Keratinocyte (primary cell): ENCODE results near the gene ETV1. TPM values are rescaled to one million over a fixed set of nuclear protein-coding genes. Genes with fewer than 3 reads are reported as not detected.

Experiments used
- DNase-seq: peaks from one replicate; pipeline ENCODE4 v3.0.0-alpha.2; 2011; ENCODE audit warnings: low read depth, missing footprints, low spot score
- FAIRE-seq: peaks from 2 replicates; lab custom pipeline; 2011; peaks lifted over from hg19 to GRCh38; lab: Jason Lieb, UNC
- H2AFZ ChIP-seq: 2 replicates; pipeline ENCODE4 v1.6.0; 2012; ENCODE audit warnings: low read length, control low read depth, inconsistent platforms; ENCODE audit not compliant: control insufficient read depth
- H3K27ac ChIP-seq: 2 replicates; pipeline ENCODE4 v1.5.1; 2011; ENCODE audit warnings: low read length; ENCODE audit not compliant: control insufficient read depth, insufficient read depth
- H3K27me3 ChIP-seq: 3 replicates; pipeline ENCODE4 v1.6.0; 2011; ENCODE audit warnings: low read length; ENCODE audit not compliant: control insufficient read depth, insufficient read depth; ENCODE audit errors: extremely low read depth
- H3K36me3 ChIP-seq, 2 experiments: 2 replicates in 1 of 2; 3 replicates in 1 of 2; pipeline ENCODE4 v1.5.1; 2011; ENCODE audit warnings: low read length in 2 of 2, mild to moderate bottlenecking in 1 of 2; ENCODE audit not compliant: control insufficient read depth in 2 of 2, insufficient read depth in 2 of 2; ENCODE audit errors: extremely low read depth in 1 of 2
- H3K4me1 ChIP-seq: 3 replicates; pipeline ENCODE4 v1.5.1; 2011; ENCODE audit warnings: low read length; ENCODE audit not compliant: control insufficient read depth, insufficient read depth; ENCODE audit errors: extremely low read depth
- H3K4me2 ChIP-seq: 3 replicates; pipeline ENCODE4 v1.6.0; 2011; ENCODE audit warnings: low read depth, low read length; ENCODE audit not compliant: control insufficient read depth, insufficient read depth; ENCODE audit errors: extremely low read depth
- H3K4me3 ChIP-seq, 3 experiments: fragments of 200-600 bp in 1 of 3; sonication (generic) in 1 of 3; 2 replicates in 2 of 3; 3 replicates in 1 of 3; pipeline ENCODE4 v1.5.1; 2011 to 2016; ENCODE audit warnings: low read length in 3 of 3, mild to moderate bottlenecking in 3 of 3, control low read depth in 2 of 3, inconsistent platforms in 1 of 3, low read depth in 1 of 3, mixed read lengths in 1 of 3, mixed run types in 1 of 3, moderate library complexity in 1 of 3; ENCODE audit not compliant: control insufficient read depth in 2 of 3, insufficient read depth in 2 of 3; ENCODE audit errors: extremely low read depth in 1 of 3
- H3K79me2 ChIP-seq: 2 replicates; pipeline ENCODE4 v1.6.0; 2012; ENCODE audit warnings: low read length; ENCODE audit not compliant: control insufficient read depth, insufficient read depth
- H3K9ac ChIP-seq: 3 replicates; pipeline ENCODE4 v1.6.0; 2011; ENCODE audit warnings: low read length; ENCODE audit not compliant: control insufficient read depth, insufficient read depth; ENCODE audit errors: extremely low read depth
- H3K9me1 ChIP-seq: 3 replicates; pipeline ENCODE4 v1.6.0; 2011; ENCODE audit warnings: low read length; ENCODE audit not compliant: control insufficient read depth, insufficient read depth; ENCODE audit errors: extremely low read depth
- H3K9me3 ChIP-seq: 2 replicates; pipeline ENCODE4 v1.5.1; 2012; ENCODE audit warnings: low read depth, low read length; ENCODE audit not compliant: control insufficient read depth
- H4K20me1 ChIP-seq: 3 replicates; pipeline ENCODE4 v1.6.0; 2011; ENCODE audit warnings: low read length; ENCODE audit not compliant: control insufficient read depth, insufficient read depth; ENCODE audit errors: extremely low read depth
- EZH2 ChIP-seq: IDR thresholded peaks from one replicate; pipeline ENCODE4 v1.6.1; 2012; ENCODE audit warnings: inconsistent platforms, mild to moderate bottlenecking, low read length, moderate library complexity
- dilution Hi-C: fragments of 300-500 bp; cut with MboI; formaldehyde crosslinking; loops from one replicate; pipeline ENCODE4 v1.7.0; 2020; ENCODE audit warnings: low sequenced_read_pairs; ENCODE audit not compliant: extremely low pct_ligation_motif_present
- polyA plus RNA-seq, 5 experiments: library from polyadenylated mRNA; depleted of rRNA in 3 of 5; stranded (reverse) in 3 of 5; stranded (forward) in 1 of 5; unstranded in 1 of 5; fragments of >200 nt; gene quantifications; 1 replicate in 1 of 5; 2 replicates in 3 of 5; 3 replicates in 1 of 5; pipeline versions ENCODE4 v1.2.1 to v1.2.3, GENCODE V29; 2011 to 2012; ENCODE audit warnings: missing spikeins in 2 of 5, low read depth in 1 of 5, low replicate concordance in 1 of 5
- TF ChIP-seq, protein P1 (sequence below), 3 experiments: IDR thresholded peaks in 1 of 3; conservative IDR thresholded peaks in 1 of 3; optimal IDR thresholded peaks in 1 of 3; 2 replicates in 2 of 3; 3 replicates in 1 of 3; pipeline versions ENCODE3 to v1.5.1; 2011; ENCODE audit warnings: low read length in 3 of 3, mild to moderate bottlenecking in 3 of 3, moderate library complexity in 2 of 3, control low read depth in 1 of 3, inconsistent platforms in 1 of 3; ENCODE audit not compliant: insufficient read depth in 2 of 3; ENCODE audit errors: extremely low read depth in 1 of 3

ETV1 gene
- polyA plus RNA-seq, 1 donor (not counting 4 experiments of a cell fraction or from before 2014, with no cell fraction given) = 5.0 TPM

- H3K4me1 ChIP-seq = no peaks in the 10 kb centered on the region
- H3K79me2 ChIP-seq = no peaks in the 10 kb centered on the region
- no peak overlapping the region for H3K4me2 ChIP-seq
- no peak overlapping the region for H2AFZ ChIP-seq
- dilution Hi-C loops = no loop called here
- no peak for DNase-seq
- no peaks in the 10 kb centered on the region for H3K9me1 ChIP-seq
- H3K27me3 ChIP-seq = no peaks in the 10 kb centered on the region
- H4K20me1 ChIP-seq = no peaks in the 10 kb centered on the region
- TF ChIP-seq EZH2 = no peak
- TF ChIP-seq, protein P1, sequence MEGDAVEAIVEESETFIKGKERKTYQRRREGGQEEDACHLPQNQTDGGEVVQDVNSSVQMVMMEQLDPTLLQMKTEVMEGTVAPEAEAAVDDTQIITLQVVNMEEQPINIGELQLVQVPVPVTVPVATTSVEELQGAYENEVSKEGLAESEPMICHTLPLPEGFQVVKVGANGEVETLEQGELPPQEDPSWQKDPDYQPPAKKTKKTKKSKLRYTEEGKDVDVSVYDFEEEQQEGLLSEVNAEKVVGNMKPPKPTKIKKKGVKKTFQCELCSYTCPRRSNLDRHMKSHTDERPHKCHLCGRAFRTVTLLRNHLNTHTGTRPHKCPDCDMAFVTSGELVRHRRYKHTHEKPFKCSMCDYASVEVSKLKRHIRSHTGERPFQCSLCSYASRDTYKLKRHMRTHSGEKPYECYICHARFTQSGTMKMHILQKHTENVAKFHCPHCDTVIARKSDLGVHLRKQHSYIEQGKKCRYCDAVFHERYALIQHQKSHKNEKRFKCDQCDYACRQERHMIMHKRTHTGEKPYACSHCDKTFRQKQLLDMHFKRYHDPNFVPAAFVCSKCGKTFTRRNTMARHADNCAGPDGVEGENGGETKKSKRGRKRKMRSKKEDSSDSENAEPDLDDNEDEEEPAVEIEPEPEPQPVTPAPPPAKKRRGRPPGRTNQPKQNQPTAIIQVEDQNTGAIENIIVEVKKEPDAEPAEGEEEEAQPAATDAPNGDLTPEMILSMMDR (optimal IDR thresholded peaks at IDR 0.05 in 1 of 3, IDR thresholded peaks at IDR 0.05 in 1 of 3, conservative IDR thresholded peaks at IDR 0.05 in 1 of 3; ENCODE audit: extremely low read depth in 1 of 3, insufficient read depth in 2 of 3, low read length in 3 of 3) = no peak
- no peak overlapping the region for H3K27ac ChIP-seq
- no peaks in the 10 kb centered on the region for H3K36me3 ChIP-seq
- H3K4me3 ChIP-seq = no peak overlapping the region
- FAIRE-seq = no peak
- H3K9ac ChIP-seq = no peak overlapping the region
- H3K9me3 ChIP-seq = no peaks in the 10 kb centered on the region
Observed at GRCh38 chr7:13886356-13886755, 103.1 kb downstream of the ETV1 start.

DNA sequence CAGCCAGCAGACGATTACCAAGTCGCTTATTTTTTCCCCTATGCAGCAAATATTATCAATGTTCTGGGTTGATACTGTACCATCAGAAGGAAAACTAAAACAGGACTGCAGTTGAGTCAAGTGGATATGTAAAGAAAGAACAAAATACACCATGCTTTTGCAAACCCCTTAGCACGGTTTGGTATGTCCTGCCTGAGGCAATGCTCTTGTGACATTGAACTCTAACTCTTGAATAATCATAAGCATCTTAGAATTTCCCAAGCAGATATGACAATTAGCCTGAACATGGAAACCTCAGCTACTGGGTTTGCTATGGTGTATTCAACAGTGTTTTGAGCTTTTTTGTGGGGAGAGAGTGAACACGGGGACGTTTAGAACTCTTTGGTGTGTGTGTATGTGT, 107.4 kb downstream of the ETV1 start:
- dilution Hi-C loops = no loop called here
- TF ChIP-seq, protein P1 (optimal IDR thresholded peaks at IDR 0.05 in 1 of 3, IDR thresholded peaks at IDR 0.05 in 1 of 3, conservative IDR thresholded peaks at IDR 0.05 in 1 of 3; ENCODE audit: extremely low read depth in 1 of 3, insufficient read depth in 2 of 3, low read length in 3 of 3) = no peak
- no peak for TF ChIP-seq EZH2
- Histone ChIP-seq H3K79me2 (no peaks in the 10 kb centered on the region), H3K9me1 (no peaks in the 10 kb centered on the region), H3K9ac (no peak overlapping the region), H3K4me2 (no peak overlapping the region), H3K36me3 (no peaks in the 10 kb centered on the region), H3K4me3 (no peak overlapping the region), H3K27me3 (no peaks in the 10 kb centered on the region), H3K9me3 (no peaks in the 10 kb centered on the region), H3K4me1 (peaks cover 19% of the 10 kb centered on the region), H2AFZ (no peak overlapping the region), H4K20me1 (no peaks in the 10 kb centered on the region), H3K27ac (no peak overlapping the region)
- FAIRE-seq = peak; percentile 36
- DNase-seq = no peak
